ENCODE results near the gene ATG9B. TPM values are rescaled to one million over a fixed set of nuclear protein-coding genes. Genes with fewer than 3 reads are reported as not detected.

ATG9B gene
- total RNA-seq, 4 donors from 2014 or later: 0.15 to 0.31 TPM; not detected in 2

- no peaks in the 10 kb centered on the region for H3K36me3 ChIP-seq
- H3K4me3 ChIP-seq: peak overlapping the region; percentile 11 to 70
- no peaks in the 10 kb centered on the region for H3K9me3 ChIP-seq
- 0 to 50% methylated on average over 1 of the region's 89 CpGs for WGBS, 2 donors (ENCODE audit: low coverage in 1 of 2)
- peak overlapping the region; percentile 44 to 89 (median 86) for H3K27ac ChIP-seq
- peaks cover 38% of the 10 kb centered on the region for H3K27me3 ChIP-seq
- peaks cover 0 to 97% (median 48%) of the 10 kb centered on the region in 3 donors for H3K4me1 ChIP-seq
- ATAC-seq: no peak
- TF ChIP-seq POLR2A (IDR thresholded peaks at IDR 0.05) (peak in 1 of 2 donors; percentile 41), CTCF (IDR thresholded peaks at IDR 0.05) (peak in 3 of 4 experiments; percentile 23 to 55 (median 39)), POLR2AphosphoS5 (IDR thresholded peaks at IDR 0.05) (no peak)
These were observed 49.6 kb downstream of the ATG9B start for GRCh38 chr7:150974468-150975391.

- no peak for ATAC-seq
- peak overlapping the region in 3 of 4 donors; percentile 85 to 89 (median 86) for H3K27ac ChIP-seq
- H3K4me1 ChIP-seq: peaks cover 0 to 97% (median 45%) of the 10 kb centered on the region in 3 donors
- H3K9me3 ChIP-seq: no peaks in the 10 kb centered on the region
- TF ChIP-seq CTCF (IDR thresholded peaks at IDR 0.05) (no peak), POLR2AphosphoS5 (IDR thresholded peaks at IDR 0.05) (no peak), POLR2A (IDR thresholded peaks at IDR 0.05) (no peak), EP300 (IDR thresholded peaks at IDR 0.05) (no peak)
- WGBS, 2 donors (ENCODE audit: low coverage in 1 of 2): 40% methylated on average over 3 of the region's 27 CpGs; no CpG with 5 or more reads in 1 of the 2 donors
- H3K4me3 ChIP-seq: peak overlapping the region in 1 of 2 donors; percentile 70
- peaks cover 38% of the 10 kb centered on the region for H3K27me3 ChIP-seq
- no peaks in the 10 kb centered on the region for H3K36me3 ChIP-seq
These were observed 50.5 kb downstream of the ATG9B start for GRCh38 chr7:150973571-150974451.

GRCh38 chr7:150972741-150973140, 51.6 kb downstream of the ATG9B start:
- ATAC-seq: no peak
- WGBS, 2 donors (ENCODE audit: low coverage in 1 of 2): no CpG with 5 or more reads among the region's 8 CpGs
- peaks cover 0 to 100% (median 47%) of the 10 kb centered on the region in 3 donors for H3K4me1 ChIP-seq
- TF ChIP-seq POLR2AphosphoS5 (IDR thresholded peaks at IDR 0.05) (peak; percentile 29), EP300 (IDR thresholded peaks at IDR 0.05) (no peak)
- no peaks in the 10 kb centered on the region for H3K9me3 ChIP-seq
- H3K27ac ChIP-seq: peak overlapping the region; percentile 42 to 89 (median 86)
- peaks cover 38% of the 10 kb centered on the region for H3K27me3 ChIP-seq
- no peak overlapping the region for H3K4me3 ChIP-seq
- H3K36me3 ChIP-seq: no peaks in the 10 kb centered on the region

GRCh38 chr7:150972023-150972468, 52.2 kb downstream of the ATG9B start:
- no peak overlapping the region for H3K4me3 ChIP-seq
- 23% methylated on average over 3 of the region's 12 CpGs; no CpG with 5 or more reads in 1 of the 2 donors for WGBS, 2 donors (ENCODE audit: low coverage in 1 of 2)
- TF ChIP-seq POLR2AphosphoS5 (IDR thresholded peaks at IDR 0.05) (peak; percentile 97), EP300 (IDR thresholded peaks at IDR 0.05) (no peak), POLR2A (IDR thresholded peaks at IDR 0.05) (no peak)
- no peaks in the 10 kb centered on the region for H3K9me3 ChIP-seq
- H3K36me3 ChIP-seq: no peaks in the 10 kb centered on the region
- peaks cover 0 to 100% (median 47%) of the 10 kb centered on the region in 3 donors for H3K4me1 ChIP-seq
- H3K27ac ChIP-seq: peak overlapping the region in 3 of 4 donors; percentile 85 to 89 (median 86)
- H3K27me3 ChIP-seq: peaks cover 31% of the 10 kb centered on the region
- ATAC-seq: peak; percentile 87

- WGBS, 2 donors (ENCODE audit: low coverage in 1 of 2): 10 to 18% methylated on average over 6 to 8 of the region's 16 CpGs
- peaks cover 0 to 100% (median 47%) of the 10 kb centered on the region in 3 donors for H3K4me1 ChIP-seq
- H3K36me3 ChIP-seq: no peaks in the 10 kb centered on the region
- H3K27ac ChIP-seq: peak overlapping the region in 3 of 4 donors; percentile 85 to 89 (median 86)
- peaks cover 25% of the 10 kb centered on the region for H3K27me3 ChIP-seq
- no peak for TF ChIP-seq CTCF (IDR thresholded peaks at IDR 0.05)
- no peak overlapping the region for H3K4me3 ChIP-seq
- no peaks in the 10 kb centered on the region for H3K9me3 ChIP-seq
- ATAC-seq: peak; percentile 3
These were observed 52.9 kb downstream of the ATG9B start for GRCh38 chr7:150971242-150972022.

Data from gastroesophageal sphincter (tissue), 4 donors.